ENCODE results near the gene UGP2. TPM values are rescaled to one million over a fixed set of nuclear protein-coding genes. Genes with fewer than 3 reads are reported as not detected.
A peak's percentile ranks its signal among the peaks of the same experiment; 100 is the strongest.
"Not testable (repeated sequence)": the region's sequence is repeated elsewhere in the genome, so short reads cannot be mapped to it uniquely, and the experiment has no call there.

UGP2 gene
- 243 and 267 TPM in 2 replicates for total RNA-seq (2014; rRNA removed; shearing (Covaris generic))

GRCh38 chr2:63841254-63842022 lies at the start of gene UGP2:
Gene UGP2, plus strand, starts transcription at chr2:63841896. Its CDS starts 290 bp downstream, at chr2:63842186.
- DNase-seq (ENCODE audit: low read depth) = peak; percentile 96

DNA sequence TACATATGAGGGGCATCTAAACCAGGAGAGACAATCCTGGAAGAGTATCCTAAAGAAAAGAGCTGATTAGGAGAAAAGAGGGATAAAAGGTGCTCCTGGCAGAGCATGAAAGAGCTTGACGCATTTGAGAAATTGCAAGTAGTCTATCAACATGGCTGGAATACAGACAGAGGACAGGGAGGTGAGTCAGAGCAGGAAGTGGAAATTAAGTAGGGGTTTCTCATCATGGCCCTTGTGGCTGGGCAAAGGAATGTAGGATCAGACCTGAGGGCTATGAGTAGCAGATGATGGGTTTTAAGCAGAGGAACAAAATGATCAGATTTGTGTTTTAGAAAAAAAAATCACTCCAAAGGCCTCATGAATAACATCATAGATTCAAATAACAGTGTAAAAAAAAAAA lies 49.2 kb upstream of the UGP2 start:
- peak; percentile 96 for DNase-seq (ENCODE audit: low read depth)

DNA sequence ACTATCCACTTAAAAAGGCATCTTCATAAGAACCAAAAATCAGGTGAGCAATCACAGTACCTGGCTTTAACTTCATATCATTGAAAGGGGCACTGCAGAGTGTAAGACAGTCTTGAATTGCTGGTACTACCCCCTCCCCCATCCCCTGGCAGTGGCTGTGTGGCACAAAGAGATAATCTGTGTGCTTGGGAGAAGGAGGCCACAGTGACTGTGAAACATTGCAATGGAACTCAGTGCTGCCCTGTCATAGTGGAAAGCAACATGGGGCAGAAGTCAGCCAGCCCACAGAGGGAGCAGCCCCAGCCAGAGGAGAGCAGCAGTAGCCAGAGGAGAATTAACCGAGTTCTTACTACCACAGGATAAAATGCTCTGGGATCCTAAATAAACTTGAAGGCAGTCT lies 45.3 kb upstream of the UGP2 start:
- DNase-seq (ENCODE audit: low read depth) = no peak

- DNase-seq (ENCODE audit: low read depth) = no peak
These were observed 44.9 kb upstream of the UGP2 start for GRCh38 chr2:63796796-63797195.

DNA sequence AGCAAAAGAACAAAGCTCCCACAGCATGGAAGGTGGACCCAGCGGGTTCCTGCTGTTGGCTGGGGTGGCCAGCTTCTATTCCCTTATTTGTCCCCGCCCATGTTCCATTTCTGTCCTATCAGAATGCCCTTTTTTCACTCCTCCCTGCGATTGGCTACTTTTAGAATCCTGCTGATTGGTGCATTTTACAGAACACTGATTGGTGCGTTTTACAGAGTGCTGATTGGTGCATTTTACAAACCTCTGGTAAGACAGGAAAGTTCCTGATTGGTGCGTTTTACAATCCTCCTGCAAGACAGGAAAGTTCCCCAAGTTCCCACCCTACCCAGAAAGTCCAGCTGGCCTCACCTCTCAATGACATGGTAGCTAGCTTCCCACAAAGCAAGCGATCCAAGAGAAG lies 40.2 kb upstream of the UGP2 start:
- DNase-seq (ENCODE audit: low read depth) = no peak

- no peak for DNase-seq (ENCODE audit: low read depth)
These were observed 36.3 kb upstream of the UGP2 start for GRCh38 chr2:63805412-63805811.

- DNase-seq (ENCODE audit: low read depth) = not testable (repeated sequence)
These were observed 33.7 kb upstream of the UGP2 start for GRCh38 chr2:63808036-63808435.

DNA sequence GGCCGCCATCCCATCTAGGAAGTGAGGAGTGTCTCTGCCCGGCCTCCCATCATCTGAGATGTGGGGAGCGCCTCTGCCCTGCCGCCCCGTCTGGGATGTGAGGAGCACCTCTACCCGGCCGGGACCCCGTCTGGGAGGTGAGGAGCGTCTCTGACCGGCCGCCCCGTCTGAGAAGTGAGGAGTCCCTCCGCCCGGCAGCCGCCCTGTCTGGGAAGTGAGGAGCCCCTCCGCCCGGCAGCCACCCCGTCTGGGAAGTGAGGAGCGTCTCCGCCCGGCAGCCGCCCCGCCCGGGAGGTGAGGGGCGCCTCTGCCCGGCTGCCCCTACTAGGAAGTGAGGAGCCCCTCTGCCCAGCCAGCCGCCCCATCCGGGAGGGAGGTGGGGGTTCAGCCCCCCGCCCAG lies 32.8 kb upstream of the UGP2 start:
- DNase-seq (ENCODE audit: low read depth) = not testable (repeated sequence)

- DNase-seq (ENCODE audit: low read depth) = no peak
These were observed 30.6 kb upstream of the UGP2 start for GRCh38 chr2:63811063-63811462.

- DNase-seq (ENCODE audit: low read depth) = not testable (repeated sequence)
These were observed 29.8 kb upstream of the UGP2 start for GRCh38 chr2:63811870-63812269.

DNA sequence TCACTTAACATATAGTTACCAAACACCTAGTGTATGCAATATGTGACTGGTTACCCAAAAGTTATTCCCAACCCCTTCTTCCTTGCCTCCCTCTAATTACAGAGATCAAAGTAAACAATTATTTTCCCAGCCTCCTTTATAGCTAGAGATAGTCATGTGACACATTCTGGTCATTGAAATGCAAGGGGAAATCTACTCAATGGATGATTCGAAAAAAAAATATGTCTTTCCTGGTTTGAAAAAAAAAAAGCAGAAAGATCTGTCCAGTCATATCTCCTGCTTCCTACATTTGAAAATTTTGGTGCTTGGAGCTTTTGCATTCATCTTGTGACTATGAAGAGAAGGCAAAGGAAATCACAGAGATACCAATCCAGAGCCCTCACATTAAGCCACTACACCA lies 27.6 kb upstream of the UGP2 start:
- DNase-seq (ENCODE audit: low read depth) = peak; percentile 28

GRCh38 chr2:63817382-63817781 lies 24.3 kb upstream of the UGP2 start:
- DNase-seq (ENCODE audit: low read depth) = no peak

GRCh38 chr2:63818271-63818670 lies 23.4 kb upstream of the UGP2 start:
- DNase-seq (ENCODE audit: low read depth) = no peak

GRCh38 chr2:63819256-63819655 lies 22.4 kb upstream of the UGP2 start:
- no peak for DNase-seq (ENCODE audit: low read depth)

- no peak for DNase-seq (ENCODE audit: low read depth)
These were observed 21.7 kb upstream of the UGP2 start for GRCh38 chr2:63819765-63820717.

- no peak for DNase-seq (ENCODE audit: low read depth)
These were observed 20.7 kb upstream of the UGP2 start for GRCh38 chr2:63820969-63821368.

- no peak for DNase-seq (ENCODE audit: low read depth)
These were observed 20.3 kb upstream of the UGP2 start for GRCh38 chr2:63821396-63821795.

DNA sequence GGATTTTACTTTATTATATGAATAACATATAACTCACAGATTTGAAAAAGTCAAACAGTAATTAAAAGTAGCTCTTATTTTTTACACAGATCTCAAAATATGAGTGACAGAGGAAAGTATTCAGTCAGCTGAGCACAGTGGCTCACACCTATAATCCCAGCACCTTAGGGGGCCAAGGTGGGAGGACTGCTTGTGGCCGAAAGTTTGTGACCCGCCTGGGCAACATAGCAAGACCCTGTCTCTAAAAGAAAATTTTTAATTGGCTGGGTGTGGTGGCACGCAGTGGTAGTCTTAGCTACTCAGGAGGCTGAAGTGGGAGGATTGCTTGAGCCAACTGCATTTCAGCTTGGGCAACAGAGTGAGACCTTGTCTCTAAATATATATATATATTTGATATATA lies 19.2 kb upstream of the UGP2 start:
- DNase-seq (ENCODE audit: low read depth) = no peak

GRCh38 chr2:63827749-63828148 lies 13.9 kb upstream of the UGP2 start:
- peak; percentile 98 for DNase-seq (ENCODE audit: low read depth)

DNA sequence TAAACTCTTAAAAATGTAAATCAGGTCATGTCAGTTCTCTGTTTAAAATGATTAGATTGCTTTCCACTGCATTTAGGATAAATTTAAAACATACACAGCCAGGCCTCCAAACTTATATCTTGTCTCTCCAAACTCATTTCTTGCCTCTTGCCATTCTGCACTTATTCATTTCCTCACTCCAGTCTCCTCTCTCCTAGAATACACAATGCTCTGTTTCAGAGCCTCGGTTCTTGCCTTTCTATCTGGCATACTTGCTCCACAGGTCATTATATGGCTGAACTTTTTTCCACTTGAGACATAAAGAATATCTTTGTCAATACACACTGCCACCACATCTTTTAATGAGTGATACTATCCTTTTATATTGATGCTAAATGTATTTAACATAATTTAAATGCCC lies 10.5 kb upstream of the UGP2 start:
- no peak for DNase-seq (ENCODE audit: low read depth)

- DNase-seq (ENCODE audit: low read depth) = no peak
These were observed 7.3 kb upstream of the UGP2 start for GRCh38 chr2:63834401-63834800.

DNA sequence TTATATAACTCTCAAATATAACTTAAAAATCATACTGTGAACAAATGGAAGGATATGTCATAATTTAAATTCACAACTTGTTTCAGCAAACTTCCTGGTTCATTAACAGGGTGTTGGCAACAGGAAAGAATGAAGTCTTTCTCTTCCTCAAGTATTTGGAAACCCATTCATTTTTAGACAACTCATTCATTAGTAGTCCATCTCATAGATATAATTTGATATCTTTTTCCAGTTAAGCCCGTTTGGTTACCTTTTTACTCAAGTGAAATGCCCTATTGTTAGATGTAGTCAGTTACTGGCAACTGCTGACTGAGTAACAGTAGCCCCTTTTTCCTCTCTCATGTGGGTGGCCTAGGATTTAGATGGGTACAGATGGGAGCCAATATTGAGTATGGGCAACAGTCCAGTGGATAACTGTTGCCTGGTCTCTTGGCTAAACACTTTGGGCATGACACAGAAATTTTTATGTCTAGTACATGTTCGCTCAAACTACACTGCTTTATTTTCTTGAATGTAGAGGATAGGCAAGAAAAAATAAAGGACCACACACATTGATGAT lies 4.6 kb upstream of the UGP2 start:
- peak; percentile 57 for DNase-seq (ENCODE audit: low read depth)

All from RPMI7951 (cell line).